Activated T-cell treated with anti-CD3 and anti-CD28 coated beads, Interleukin-2, amount 50 U/mL, for 48 hours (primary cell): Measurements from ENCODE around the gene ARRDC2.

ENCODE experiments used
- DNase-seq, 2 experiments: peaks; one replicate each; pipeline ENCODE4 v3.0.0-alpha.2; 2020

Gene ARRDC2

GRCh38 chr19:18059902-18060301 is 51.9 kb downstream of the ARRDC2 start:
- DNase-seq, result no peak

GRCh38 chr19:18060472-18060871 is 52.5 kb downstream of the ARRDC2 start:
- DNase-seq, result no peak

GRCh38 chr19:18062028-18062427 is 54.1 kb downstream of the ARRDC2 start:
- no peak for DNase-seq

DNA sequence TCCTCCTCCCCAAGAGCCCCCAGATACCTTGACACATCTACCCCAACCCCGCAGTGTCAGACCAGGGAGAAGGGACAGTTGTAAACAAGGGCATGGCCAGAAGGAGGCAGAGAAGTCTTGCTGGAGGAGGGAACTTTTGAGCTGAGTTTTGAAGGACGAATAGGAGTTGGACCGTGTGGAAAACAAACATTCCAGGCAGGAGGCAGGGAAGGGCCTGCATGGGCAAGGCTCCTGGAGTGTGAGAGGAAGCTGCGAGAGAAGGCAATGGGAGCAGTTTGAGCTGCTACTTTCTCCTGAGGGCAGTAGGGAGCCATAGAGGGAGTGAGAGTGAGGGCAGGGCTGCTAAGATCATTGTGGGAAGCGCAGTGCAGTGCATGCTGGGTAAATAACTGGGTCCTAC is 55.5 kb downstream of the ARRDC2 start:
- no peak for DNase-seq
